Skin of body (tissue), 2 donors: ENCODE results near the gene TOX2. TPM values are rescaled to one million over a fixed set of nuclear protein-coding genes. Genes with fewer than 3 reads are reported as not detected.

Experiments used
- DNase-seq: peaks from one replicate; lab custom pipeline; 2025; lab: John Stamatoyannopoulos, UW
- total RNA-seq: library from RNA; depleted of rRNA; stranded (reverse); fragments of >200 nt; gene quantifications from one replicate; pipeline ENCODE4 v1.2.3, GENCODE V29; 2014

TOX2 gene, protein sequence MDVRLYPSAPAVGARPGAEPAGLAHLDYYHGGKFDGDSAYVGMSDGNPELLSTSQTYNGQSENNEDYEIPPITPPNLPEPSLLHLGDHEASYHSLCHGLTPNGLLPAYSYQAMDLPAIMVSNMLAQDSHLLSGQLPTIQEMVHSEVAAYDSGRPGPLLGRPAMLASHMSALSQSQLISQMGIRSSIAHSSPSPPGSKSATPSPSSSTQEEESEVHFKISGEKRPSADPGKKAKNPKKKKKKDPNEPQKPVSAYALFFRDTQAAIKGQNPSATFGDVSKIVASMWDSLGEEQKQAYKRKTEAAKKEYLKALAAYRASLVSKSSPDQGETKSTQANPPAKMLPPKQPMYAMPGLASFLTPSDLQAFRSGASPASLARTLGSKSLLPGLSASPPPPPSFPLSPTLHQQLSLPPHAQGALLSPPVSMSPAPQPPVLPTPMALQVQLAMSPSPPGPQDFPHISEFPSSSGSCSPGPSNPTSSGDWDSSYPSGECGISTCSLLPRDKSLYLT
- total RNA-seq = 0.89 TPM

DNA sequence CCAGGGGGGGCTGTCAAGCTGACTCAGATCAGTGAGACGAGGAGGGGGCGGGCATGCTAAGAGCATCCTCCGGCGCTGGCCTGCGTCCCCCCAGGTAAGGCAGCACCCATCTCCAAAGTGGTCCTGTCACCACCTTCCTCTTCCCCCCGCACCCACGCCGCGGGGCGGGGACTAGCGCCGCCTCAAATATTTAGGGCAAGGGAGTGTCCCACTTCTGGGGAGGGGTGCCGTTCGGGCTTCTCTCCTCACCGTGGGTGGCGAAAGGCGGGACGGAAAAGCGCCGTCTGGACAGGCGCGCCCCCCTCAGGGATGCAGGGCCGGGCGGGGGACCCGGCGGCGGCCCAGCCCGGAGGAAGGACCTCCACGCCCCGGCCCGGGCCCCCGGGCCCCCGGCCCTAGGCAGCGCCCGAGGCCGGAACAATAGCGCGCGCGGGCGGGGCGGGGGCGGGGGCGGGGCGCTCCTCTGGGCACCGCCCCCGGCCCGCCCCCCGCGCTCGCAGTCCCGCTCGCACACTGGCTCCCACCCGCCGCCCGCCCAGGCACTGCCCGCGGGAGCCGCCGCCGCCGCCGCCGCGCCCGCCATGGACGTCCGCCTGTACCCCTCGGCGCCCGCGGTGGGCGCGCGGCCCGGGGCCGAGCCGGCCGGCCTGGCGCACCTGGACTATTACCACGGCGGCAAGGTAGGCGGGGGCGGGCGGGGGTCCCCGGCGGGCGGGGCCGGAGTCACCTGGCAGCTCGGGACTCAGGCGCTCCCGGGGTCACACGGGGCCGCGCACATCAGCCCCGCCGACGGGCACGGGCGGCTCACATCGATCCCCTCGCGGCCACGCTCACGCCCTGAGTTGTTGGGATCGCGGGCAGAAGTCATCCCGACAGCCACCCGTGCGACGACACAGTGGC is at the start of gene TOX2:
Gene TOX2 (plus strand): TSS at position 542 of the 900 bp plus-strand sequence. CDS start 40 bp downstream, at position 582.
- DNase-seq = no peak

DNA sequence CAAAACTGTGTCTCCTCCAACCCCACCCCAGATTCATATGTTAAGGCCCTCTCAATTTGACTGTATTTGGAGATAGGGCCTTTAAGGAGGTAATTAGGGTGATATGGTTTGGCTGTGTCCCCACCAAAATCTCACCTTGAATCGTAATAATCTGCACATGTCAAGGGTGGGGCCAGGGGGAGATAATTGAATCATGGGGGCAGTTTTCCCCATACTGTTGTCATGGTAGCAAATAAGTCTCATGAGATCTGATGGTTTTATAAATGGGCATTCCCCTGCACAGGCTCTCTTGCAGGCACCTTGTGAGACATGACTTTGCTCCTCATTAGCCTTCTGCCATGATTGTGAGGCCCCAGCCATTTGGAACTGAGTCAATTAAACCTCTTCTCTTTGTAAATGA is 46.6 kb upstream of the TOX2 start:
- no peak for DNase-seq

DNA sequence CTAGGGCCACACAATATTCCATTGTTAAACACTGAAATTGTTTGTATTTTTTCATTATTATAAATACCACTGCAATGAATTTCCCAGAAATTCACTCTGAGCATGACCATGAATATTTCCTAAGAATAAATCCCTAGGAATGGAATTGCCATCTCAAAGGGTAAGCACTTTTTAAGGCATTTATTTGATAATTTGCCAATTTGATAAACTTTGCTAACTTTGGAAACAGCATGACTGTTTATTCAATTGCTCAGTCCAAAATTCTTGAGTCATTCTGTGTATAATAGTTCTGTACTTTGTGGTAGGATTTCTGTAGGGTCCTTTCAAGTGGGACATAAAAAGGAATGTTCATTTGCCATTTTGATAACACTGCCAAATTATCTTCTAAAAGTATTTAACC is 44.2 kb upstream of the TOX2 start:
- no peak for DNase-seq

DNA sequence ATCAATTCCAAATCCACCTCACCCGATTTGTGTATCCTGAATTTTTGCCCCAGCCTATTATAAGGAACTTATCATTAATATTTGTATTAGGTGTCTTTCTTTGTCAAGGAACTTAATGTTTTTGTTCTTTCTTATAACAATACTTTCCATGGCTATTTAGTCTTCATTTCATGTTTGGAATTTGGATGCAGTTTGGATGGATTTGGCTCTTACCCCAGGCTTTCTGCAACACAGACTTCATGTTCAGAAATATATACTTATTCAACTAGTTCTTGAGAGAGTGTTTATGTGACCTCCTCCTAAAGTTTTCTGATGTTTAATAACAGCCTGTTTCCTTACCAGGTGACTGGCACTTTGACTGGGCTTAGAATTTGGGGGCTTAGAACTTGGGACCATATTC is 35.9 kb upstream of the TOX2 start:
- DNase-seq = no peak

DNA sequence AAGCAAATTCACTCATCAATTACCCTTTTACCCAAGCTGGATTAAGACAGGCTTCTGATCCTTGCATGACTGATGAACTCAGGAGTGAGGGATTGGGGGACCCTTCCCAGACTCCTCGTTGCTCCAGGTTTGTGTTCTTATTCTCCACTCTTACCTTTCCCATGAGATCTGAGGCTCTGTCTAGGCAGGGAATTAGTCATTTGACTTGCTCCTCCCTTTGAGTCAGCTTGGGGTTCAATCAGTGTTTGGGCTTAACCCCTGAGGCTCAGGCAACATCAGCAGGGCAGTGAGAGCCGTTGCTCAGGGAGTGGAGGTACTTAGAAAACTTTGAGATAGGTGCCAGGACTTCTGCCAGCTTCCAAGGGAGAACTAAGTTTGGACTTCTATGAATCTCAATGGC is 20.7 kb upstream of the TOX2 start:
- DNase-seq = no peak

DNA sequence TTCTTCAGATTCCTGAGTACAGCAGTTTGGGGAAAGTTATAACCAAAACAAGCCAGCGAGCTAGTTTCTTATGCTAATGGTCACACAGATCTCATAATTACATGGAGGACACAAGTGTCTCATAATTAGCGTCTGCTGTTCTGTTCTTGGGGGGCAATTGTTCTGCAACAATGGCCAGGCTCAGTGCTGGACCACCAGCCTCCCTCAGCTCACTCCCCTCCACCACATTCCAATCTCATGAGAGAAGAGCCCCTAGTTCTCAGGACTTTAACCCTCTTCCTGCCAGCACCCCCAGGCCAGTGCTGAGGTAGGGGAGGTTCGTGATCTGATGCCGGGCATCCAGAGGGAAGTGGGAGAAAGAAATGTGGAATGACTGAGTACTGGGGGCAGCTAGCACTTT is 20.2 kb upstream of the TOX2 start:
- no peak for DNase-seq

DNA sequence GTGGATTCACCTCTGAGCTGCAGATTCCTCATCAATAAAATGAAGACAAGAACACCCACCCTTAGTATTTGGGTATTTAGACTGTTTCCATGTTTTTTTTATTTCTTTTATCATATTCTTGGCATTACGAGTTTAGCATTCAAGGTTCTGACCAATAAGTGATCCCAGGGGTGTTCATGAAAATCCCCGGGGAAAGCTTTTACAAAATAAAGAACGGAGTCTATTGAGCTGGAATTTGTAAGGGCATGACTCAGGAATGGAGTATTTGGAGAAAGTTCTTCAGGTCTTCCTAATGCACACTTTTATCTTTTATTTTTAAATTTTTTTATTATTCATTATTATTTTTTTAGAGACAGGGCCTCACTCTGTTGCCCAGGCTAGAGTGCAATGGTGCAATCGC is 19.4 kb upstream of the TOX2 start:
- DNase-seq = no peak

DNA sequence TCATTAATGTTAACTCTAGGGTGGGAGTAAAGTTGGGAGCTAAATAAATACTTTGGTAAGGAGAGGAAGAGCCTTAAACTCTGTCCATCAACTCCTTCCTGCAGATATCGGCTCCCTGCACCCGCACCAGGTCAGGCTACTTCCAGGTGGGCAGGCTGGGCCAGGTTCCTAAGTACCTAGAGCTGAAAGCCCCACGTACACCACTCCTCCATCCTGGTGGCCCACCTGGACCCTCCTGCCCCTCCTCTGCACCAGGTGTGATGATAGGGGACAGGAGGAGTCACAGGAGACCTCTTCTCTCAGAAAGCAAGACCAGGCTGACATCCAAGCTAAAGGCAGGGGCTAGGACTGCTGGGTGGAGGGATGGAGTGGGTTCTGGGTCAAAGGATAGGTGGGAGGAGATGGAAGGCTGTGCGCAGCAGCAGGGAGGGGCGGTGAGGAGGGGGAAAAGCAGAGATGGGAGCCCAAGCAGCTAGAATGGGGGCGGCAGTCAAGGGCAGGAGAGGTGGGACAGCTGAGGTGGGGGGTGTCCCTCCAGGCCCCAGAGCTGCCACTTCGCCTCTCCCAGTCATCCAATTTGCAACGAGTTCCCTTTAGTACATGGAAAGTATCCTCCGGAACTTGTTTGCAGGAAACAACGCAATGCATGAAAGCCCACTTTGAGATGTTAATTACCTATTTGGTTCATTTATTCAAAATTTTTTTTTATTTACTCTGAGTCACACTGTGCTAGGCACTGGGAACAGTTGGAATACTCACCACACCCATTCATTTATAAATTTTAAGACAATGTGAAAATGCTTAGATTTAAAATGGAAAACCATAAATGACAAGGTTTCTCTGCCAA is 15.2 kb upstream of the TOX2 start:
- DNase-seq = no peak

DNA sequence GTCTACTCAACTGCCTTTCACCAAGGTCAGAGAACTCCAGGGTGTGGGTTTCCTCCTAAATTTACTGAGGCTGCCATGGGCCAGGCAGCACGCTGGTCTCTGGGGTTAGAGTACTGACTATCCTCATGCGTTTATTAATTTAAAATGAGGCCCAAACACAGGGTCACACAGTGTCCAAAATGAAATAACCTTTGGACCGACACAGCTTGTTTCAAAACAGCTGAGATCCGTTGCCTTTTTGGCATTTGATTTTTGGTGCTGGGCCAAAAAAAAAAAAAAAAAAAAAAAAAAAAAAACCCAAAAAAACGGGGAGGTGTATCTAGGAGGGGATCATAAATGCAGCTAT is 14.6 kb upstream of the TOX2 start:
- no peak for DNase-seq

DNA sequence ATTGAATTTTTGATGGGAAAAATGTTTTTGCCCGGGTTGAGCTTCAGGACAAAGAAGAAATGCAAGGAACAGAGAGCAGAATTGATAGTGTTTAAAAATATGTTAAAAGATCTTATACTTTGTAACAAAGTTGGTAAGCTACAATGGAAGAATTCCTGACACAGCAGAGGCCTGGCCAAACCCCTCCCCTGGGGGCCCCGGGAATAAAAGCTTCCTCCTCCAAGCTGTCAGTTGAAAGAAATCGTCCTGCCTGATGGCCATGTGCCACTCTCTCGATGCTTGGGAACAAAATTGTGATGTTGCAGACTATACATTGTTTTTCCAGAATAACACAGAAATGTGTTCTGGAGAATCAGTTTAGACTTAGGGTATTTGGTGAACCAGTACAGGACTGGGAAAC is 14.2 kb upstream of the TOX2 start:
- DNase-seq = no peak

DNA sequence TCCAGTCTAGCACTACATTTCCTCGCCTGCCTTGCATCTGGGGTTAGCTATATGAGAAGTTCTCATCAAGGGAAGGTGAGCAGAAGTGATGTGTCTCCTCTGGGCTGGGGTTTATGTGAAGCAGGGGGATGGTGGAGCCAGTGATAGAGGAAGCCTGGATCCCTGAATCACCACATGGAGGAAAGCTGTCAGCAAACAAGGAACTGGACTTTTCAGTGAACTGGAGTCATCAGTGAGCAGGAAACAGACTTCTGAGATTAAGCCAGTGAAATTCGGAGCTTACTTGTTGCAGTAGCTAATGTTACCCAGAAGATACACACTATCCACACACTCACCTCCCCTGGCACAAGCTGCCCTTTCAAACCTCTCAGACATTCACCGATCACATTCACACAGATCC is 13.4 kb upstream of the TOX2 start:
- DNase-seq = no peak

DNA sequence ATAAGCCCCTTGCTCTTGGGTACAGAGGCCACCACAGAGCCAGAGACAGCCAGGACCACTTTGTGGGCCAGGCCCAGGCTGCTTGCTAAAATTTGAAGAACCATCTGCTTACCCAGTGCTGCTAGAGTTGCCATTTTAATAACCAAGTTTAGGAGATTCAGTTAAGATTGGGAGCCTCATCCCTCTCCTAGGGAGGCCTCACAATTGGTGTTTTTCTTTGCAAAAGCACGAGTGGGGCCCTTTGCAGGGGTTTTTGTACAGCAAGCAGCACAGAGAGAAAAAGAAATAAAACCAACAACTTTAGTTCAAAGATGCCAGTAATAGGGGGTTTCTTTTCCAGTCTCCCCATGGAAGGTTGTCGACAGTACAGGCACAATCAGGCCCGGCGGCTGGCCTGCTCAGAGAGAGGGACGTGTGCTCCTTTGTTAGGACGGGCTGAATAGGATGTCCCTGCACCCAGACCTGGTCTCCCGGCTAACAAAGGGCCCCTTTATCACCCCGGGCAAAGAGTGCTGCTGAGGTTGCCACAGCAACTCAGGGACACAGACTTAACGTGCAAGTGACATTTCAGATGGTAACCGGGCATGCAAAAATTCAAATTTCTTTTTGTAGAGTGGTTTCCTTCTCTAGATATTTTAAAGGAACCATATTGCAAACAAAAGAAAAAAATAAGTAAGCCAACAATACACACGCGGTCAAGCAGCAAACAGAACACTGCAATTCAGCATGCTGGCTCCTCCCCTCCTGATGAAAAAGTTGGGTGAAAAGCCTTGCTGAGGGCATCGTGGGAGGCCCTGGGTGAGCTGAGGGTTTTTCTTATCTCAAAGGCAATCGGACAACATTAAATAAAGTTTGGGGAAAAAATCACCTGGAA is 10.5 kb upstream of the TOX2 start:
- no peak for DNase-seq

DNA sequence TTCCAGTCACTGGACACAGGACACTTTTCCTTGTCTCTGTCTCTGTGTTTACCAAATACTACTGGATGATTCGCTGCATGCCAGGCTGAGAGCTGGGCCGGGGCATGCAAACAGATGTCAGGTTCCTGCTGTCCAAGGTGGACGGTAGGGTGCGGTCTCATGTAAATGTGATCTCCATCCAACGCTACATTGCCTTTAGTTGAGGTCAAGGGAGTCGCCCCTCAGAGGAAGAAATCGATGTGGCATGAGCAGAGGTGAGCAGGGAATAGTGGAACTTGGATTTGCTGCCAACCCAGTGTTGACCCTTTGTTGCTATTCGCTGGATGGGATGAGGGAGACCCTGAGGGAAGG is 9.8 kb upstream of the TOX2 start:
- DNase-seq = no peak

DNA sequence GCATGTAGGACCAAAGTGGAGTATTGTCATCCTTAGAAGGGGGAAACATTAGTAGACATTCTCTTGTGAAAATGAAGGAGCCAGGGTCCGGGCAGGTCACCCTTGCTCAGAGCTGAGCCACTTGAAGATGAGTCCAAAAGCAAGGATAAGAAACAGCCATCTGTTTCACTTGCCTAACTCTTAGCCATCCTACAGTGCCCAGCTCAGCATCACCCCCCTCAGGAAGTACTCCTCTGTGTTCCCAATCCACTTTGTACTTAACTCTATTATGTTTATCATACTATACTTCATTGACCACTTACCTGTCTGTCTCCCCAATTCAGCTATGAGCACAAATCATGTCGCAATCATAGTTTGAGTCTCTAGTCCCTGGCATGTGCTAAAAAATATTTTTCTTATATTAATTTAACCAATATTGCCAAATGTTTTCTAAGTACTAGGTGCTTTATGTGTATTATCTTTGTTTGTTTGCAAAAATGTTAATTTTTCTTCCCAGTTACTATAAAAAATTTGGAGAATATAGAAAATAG is 8.1 kb upstream of the TOX2 start:
- no peak for DNase-seq

DNA sequence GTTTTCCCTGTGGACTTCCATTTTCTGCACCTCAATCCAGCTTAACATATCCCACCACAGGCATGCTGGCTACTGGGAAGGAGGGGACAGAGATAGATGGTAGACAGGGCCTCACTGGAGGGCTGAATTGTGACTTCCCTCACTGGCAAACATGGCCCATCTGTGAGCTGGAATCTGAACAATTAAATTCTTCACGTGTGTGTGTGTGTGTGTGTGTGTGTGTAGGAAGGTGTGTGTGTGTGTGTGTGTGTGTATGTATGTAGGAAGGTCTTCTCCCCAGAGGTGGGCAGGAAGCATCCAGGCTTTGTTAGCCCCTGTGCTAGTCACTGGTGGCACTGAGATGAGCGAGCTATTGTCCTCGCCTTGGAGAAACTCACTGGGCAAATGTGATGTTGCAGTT is 5.4 kb upstream of the TOX2 start:
- no peak for DNase-seq

DNA sequence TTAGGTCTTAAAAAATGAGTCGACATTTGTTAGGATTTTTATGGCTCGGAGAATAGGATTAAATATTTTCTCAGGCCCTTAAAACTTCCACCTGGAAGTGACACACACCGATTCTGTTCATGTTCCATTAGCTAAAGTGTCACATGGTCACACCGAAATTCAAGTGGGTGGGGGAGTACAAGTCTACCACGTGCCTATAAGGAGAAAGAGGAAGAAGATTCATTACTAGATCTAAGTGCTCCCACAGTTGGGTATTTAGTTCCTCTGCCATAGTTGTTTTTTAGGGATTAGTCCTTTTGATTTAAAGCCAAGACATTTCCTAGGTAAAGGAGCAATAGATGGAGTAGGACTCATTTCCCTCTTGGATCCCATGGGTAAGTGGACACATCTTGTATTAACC is 4.9 kb upstream of the TOX2 start:
- no peak for DNase-seq

DNA sequence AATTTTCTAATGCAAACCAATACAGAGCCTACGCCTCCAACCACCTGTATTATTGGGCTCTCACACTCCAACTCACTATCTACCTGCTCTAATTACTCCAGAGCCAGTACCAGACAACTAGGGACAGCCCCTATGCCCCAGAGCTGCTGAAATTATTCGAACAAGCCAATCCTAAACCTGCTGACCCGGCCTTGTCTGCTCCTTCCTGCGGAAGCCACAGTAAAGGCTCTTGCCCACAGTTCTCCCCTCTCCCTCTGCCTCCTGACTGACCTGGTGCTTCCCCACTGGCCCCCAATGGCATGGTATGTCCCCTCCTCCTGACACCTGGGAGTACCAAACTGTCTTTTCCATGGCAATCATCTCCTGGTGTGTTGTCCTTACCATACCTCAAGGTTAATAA is 4.1 kb upstream of the TOX2 start:
- DNase-seq = no peak

DNA sequence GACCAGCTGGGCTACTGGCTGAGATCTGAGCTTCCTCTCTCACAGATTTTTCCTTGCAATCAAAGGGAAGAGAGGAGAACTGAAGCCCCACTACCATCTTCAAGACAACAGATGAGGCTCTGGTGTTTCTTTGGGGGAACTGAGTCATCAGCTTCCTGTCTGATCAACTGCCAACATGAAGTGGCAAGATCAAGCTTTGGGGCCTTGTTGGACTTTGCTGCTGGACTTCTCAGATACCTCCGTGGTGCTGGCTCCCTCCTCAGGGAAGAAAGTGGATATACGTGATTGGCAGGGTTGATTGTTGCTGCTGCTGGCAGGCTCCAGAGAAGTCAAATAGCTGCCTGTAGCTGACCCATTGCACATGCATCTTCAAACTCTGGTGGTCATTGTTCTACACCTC is 3.6 kb upstream of the TOX2 start:
- DNase-seq = no peak

DNA sequence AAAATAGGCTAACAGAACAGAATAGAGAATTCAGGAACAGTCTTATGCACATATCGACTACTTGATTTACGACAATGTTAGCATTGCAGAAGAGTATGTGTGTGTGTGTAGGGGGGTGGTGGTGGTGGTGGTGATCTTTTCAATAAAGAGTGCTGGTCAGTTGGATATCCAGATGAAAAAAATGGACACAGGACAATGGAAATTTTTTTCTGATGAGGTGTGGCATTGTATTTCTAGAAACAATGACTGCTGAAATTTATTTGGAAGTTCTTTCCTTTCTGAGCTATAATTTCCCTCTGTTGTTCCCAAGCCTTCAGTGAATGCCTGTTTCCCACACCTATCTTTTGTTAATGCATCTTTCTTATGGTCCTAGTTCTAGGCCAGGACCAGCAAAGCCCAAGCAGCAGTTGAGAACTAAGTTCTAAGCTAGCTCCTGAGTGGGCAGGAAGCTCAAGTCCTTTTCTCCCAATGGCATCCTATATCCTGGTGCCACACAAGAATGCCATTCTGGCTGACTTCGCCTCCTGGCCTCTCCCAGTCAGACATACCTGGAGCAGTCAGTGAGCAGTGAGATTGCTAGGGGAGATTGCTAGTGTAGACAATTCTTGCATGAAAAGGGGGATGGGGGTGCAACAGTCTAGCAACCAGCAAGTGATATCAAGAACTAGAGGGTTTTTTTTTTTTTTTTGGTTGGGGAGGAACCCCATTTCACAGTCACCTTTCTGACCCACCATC is 1.2 kb upstream of the TOX2 start:
- DNase-seq = no peak
